SK-N-SH treated with all-trans-retinoic acid at 6 μM for 48 hours (cell line): ENCODE data around the gene GFRAL.

Experiments used
- ARNTL ChIP-seq: fragments of 450-650 bp; formaldehyde crosslinking; IDR thresholded peaks from 2 replicates; pipeline ENCODE4 v1.5.0; 2020; ENCODE audit warnings: low read depth, mild to moderate bottlenecking, moderate library complexity, borderline replicate concordance
- GLIS3 ChIP-seq: fragments of 250-450 bp; sonication (Bioruptor Pico); IDR thresholded peaks from 2 replicates; pipeline ENCODE4 v1.5.0; 2020; ENCODE audit warnings: mild to moderate bottlenecking, moderate library complexity
- ISL1 ChIP-seq: fragments of 250-450 bp; sonication (Bioruptor Pico); IDR thresholded peaks from 2 replicates; pipeline ENCODE4 v2.1.2; 2022; ENCODE audit warnings: mild to moderate bottlenecking, moderate library complexity
- OSR1 ChIP-seq: fragments of 250-450 bp; sonication (Bioruptor Pico); IDR thresholded peaks from 2 replicates; pipeline ENCODE4 v1.8.0; 2022; ENCODE audit warnings: moderate library complexity, mild to moderate bottlenecking, inconsistent platforms
- SNAI2 ChIP-seq: fragments of 250-450 bp; sonication (Bioruptor Pico); IDR thresholded peaks from 2 replicates; pipeline ENCODE4 v1.5.0; 2020; ENCODE audit warnings: mild to moderate bottlenecking, moderate library complexity
- TOX ChIP-seq: fragments of 250-450 bp; sonication (Bioruptor Pico); IDR thresholded peaks from 2 replicates; pipeline ENCODE4 v1.8.0; 2021; ENCODE audit warnings: mild to moderate bottlenecking, moderate library complexity, borderline replicate concordance
- ZFP30 ChIP-seq: fragments of 450-650 bp; formaldehyde crosslinking; IDR thresholded peaks from 2 replicates; pipeline ENCODE4 v1.5.0; 2022; ENCODE audit warnings: mild to moderate bottlenecking, moderate library complexity
- ZNF565 ChIP-seq: fragments of 450-650 bp; formaldehyde crosslinking; conservative IDR thresholded peaks from 2 replicates; pipeline ENCODE4 v1.5.0; 2020; ENCODE audit warnings: low read depth, mild to moderate bottlenecking, moderate library complexity
- ZNF70 ChIP-seq: fragments of 450-650 bp; formaldehyde crosslinking; IDR thresholded peaks from 2 replicates; pipeline ENCODE4 v1.5.0; 2020; ENCODE audit warnings: mild to moderate bottlenecking, moderate library complexity
- TF ChIP-seq, protein P1 (sequence below): fragments of 250-450 bp; sonication (Bioruptor Pico); IDR thresholded peaks from 2 replicates; pipeline ENCODE4 v1.5.1; 2020; ENCODE audit warnings: low read depth, mild to moderate bottlenecking, moderate library complexity
- TF ChIP-seq, protein P2 (sequence below): fragments of 250-450 bp; sonication (Bioruptor Pico); IDR thresholded peaks from 2 replicates; pipeline ENCODE4 v1.8.0; 2020; ENCODE audit warnings: mild to moderate bottlenecking, moderate library complexity, borderline replicate concordance

DNA sequence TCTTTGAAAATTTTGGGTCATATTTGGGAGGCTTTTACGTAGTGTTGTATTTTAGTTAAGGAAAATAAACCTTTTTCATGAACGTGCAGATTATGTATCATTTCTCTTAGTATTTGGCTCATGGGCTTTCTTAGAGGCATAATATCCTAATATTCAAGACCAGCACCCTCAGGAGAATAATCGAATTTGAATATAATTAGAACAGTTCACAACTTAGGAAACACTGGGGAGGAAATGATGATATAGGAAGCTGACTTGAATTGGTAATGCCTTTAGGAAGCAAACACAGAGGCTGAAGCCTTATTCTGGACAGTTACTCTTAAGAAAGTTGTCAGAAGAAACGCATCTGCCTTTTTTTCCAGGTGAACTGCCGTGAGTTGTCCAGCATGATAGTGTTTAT, at the start of gene GFRAL:
- TF ChIP-seq GLIS3 = no peak
- no peak for TF ChIP-seq SNAI2 (CRISPR knock-in tag)
- no peak for TF ChIP-seq ZNF70 (CRISPR knock-in tag)
- no peak for TF ChIP-seq TOX
- no peak for TF ChIP-seq ZFP30 (CRISPR knock-in tag)
- TF ChIP-seq, protein P1, sequence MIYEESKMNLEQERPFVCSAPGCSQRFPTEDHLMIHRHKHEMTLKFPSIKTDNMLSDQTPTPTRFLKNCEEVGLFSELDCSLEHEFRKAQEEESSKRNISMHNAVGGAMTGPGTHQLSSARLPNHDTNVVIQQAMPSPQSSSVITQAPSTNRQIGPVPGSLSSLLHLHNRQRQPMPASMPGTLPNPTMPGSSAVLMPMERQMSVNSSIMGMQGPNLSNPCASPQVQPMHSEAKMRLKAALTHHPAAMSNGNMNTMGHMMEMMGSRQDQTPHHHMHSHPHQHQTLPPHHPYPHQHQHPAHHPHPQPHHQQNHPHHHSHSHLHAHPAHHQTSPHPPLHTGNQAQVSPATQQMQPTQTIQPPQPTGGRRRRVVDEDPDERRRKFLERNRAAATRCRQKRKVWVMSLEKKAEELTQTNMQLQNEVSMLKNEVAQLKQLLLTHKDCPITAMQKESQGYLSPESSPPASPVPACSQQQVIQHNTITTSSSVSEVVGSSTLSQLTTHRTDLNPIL (CRISPR knock-in tag) = no peak
- no peak for TF ChIP-seq OSR1 (CRISPR knock-in tag)
- TF ChIP-seq ISL1 (CRISPR knock-in tag) = no peak
- no peak for TF ChIP-seq ARNTL (CRISPR knock-in tag)
- TF ChIP-seq, protein P2, sequence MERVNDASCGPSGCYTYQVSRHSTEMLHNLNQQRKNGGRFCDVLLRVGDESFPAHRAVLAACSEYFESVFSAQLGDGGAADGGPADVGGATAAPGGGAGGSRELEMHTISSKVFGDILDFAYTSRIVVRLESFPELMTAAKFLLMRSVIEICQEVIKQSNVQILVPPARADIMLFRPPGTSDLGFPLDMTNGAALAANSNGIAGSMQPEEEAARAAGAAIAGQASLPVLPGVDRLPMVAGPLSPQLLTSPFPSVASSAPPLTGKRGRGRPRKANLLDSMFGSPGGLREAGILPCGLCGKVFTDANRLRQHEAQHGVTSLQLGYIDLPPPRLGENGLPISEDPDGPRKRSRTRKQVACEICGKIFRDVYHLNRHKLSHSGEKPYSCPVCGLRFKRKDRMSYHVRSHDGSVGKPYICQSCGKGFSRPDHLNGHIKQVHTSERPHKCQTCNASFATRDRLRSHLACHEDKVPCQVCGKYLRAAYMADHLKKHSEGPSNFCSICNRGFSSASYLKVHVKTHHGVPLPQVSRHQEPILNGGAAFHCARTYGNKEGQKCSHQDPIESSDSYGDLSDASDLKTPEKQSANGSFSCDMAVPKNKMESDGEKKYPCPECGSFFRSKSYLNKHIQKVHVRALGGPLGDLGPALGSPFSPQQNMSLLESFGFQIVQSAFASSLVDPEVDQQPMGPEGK = no peak
- TF ChIP-seq ZNF565 = no peak
